KMS-11 (cell line): Measurements from ENCODE around the gene LDB3.

Experiments used
- H2AFZ ChIP-seq: fragments of 200-600 bp; sonication (generic); 2 replicates; pipeline ENCODE4 v1.6.1; 2016; ENCODE audit warnings: antibody characterized with exemption, mixed run types, low read depth
- H3K27ac ChIP-seq: fragments of 200-600 bp; sonication (generic); 2 replicates; pipeline ENCODE4 v1.6.1; 2016; ENCODE audit warnings: mild to moderate bottlenecking, mixed run types
- H3K27me3 ChIP-seq: fragments of 200-600 bp; sonication (generic); 2 replicates; pipeline ENCODE4 v1.6.1; 2017; ENCODE audit warnings: mild to moderate bottlenecking, low read depth, mixed run types, moderate library complexity; ENCODE audit not compliant: insufficient read depth
- H3K36me3 ChIP-seq: fragments of 200-600 bp; sonication (generic); 2 replicates; pipeline ENCODE4 v1.6.1; 2017; ENCODE audit warnings: mild to moderate bottlenecking, mixed run types; ENCODE audit not compliant: insufficient read depth
- H3K4me1 ChIP-seq: fragments of 200-600 bp; sonication (generic); 2 replicates; pipeline ENCODE4 v1.6.1; 2016; ENCODE audit warnings: mild to moderate bottlenecking, low read depth, mixed run types; ENCODE audit not compliant: poor library complexity, severe bottlenecking
- H3K4me2 ChIP-seq: fragments of 200-600 bp; sonication (generic); 2 replicates; pipeline ENCODE4 v1.7.0; 2016; ENCODE audit warnings: mild to moderate bottlenecking, mixed run types
- H3K4me3 ChIP-seq: fragments of 200-600 bp; sonication (generic); IDR thresholded peaks from 2 replicates; pipeline ENCODE4 v1.6.1; 2017; ENCODE audit warnings: low read depth, low read length, mixed read lengths; ENCODE audit not compliant: insufficient read depth
- H3K79me2 ChIP-seq: fragments of 200-600 bp; sonication (generic); 2 replicates; pipeline ENCODE4 v1.6.1; 2016; ENCODE audit warnings: low read depth, mixed run types; ENCODE audit not compliant: insufficient read depth
- H3K9ac ChIP-seq: fragments of 200-600 bp; sonication (generic); 2 replicates; pipeline ENCODE4 v1.6.1; 2016; ENCODE audit warnings: mild to moderate bottlenecking, mixed run types
- H4K20me1 ChIP-seq: fragments of 200-600 bp; sonication (generic); 2 replicates; pipeline ENCODE4 v1.6.1; 2016; ENCODE audit warnings: mild to moderate bottlenecking, mixed run types; ENCODE audit not compliant: insufficient read depth
- TF ChIP-seq, protein P1 (sequence below): fragments of 200-600 bp; sonication (generic); conservative IDR thresholded peaks from 2 replicates; pipeline ENCODE4 v1.6.1; 2017; ENCODE audit warnings: low read depth, mild to moderate bottlenecking, antibody characterized with exemption, low read length, moderate library complexity, mixed read lengths

Gene LDB3

DNA sequence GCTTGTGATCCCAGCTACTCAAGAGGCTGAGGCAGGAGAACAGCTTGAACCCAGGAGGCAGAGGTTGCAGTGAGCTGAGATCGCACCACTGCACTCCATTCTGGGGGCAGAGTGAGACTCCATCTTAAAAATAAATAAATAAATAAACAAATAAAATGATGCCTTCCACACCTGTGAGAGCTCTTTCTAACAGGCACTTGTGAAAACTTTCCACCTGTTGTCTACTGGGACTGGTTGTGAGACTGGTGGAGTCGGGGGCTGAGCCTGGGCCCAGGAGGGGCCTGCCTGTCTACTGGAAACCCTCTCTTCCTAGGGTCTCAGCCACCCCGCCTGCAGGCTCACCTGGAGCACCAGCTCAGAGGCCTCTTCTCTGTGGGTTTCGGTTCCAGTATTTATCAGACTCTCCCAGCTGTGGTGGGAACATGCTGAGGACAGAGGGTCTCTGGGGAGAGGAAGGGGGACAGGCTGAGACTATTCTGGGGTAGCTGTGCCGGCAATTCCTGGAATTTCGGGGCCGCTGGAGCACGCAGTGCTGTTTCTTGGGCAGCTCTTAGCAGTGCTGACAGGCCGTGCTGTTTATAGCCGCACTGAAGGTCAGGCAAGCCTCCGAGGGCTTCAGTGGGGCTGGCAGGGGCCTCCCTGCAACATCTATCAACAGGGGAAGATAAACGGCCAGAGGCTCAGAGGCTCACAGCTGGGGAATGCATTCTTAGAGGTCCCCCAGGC, 3.8 kb downstream of the LDB3 start:
- Histone ChIP-seq H3K9ac (no peak overlapping the region), H3K79me2 (no peaks in the 10 kb centered on the region), H4K20me1 (no peaks in the 10 kb centered on the region), H3K36me3 (no peaks in the 10 kb centered on the region), H3K4me2 (no peak overlapping the region), H3K27ac (no peak overlapping the region), H3K4me3 (no peak overlapping the region), H3K4me1 (no peaks in the 10 kb centered on the region), H3K27me3 (no peaks in the 10 kb centered on the region), H2AFZ (no peak overlapping the region)
- TF ChIP-seq, protein P1, sequence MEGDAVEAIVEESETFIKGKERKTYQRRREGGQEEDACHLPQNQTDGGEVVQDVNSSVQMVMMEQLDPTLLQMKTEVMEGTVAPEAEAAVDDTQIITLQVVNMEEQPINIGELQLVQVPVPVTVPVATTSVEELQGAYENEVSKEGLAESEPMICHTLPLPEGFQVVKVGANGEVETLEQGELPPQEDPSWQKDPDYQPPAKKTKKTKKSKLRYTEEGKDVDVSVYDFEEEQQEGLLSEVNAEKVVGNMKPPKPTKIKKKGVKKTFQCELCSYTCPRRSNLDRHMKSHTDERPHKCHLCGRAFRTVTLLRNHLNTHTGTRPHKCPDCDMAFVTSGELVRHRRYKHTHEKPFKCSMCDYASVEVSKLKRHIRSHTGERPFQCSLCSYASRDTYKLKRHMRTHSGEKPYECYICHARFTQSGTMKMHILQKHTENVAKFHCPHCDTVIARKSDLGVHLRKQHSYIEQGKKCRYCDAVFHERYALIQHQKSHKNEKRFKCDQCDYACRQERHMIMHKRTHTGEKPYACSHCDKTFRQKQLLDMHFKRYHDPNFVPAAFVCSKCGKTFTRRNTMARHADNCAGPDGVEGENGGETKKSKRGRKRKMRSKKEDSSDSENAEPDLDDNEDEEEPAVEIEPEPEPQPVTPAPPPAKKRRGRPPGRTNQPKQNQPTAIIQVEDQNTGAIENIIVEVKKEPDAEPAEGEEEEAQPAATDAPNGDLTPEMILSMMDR: no peak

DNA sequence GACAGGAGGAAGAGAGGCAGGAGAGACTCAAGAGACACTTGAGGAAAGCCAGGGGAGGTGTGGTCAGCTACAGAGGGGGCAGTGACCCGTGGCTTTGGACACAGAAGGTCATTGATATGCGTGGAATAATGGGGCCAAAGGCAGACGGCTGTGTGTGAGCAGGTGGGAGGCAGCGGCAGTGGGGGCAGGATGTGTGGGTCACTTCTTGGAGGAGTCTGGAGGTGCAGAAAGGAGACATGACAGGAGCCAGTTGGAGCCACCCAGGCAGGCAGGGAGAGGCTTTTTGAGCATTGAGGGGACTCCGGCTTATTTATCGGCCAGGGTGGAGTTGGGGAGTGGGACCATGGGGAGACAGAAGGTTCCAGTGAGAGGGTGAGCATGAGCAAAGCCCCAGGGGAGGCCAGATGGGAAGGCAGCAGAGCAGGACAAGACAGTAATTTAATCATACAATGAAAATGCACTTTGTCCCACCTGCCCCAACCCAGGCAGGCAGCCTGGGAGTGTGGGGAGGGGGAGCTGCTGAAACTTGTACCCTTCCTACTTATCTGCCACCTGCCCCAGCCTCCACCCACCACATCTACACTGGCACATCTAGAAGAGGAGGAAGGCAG, 5.0 kb downstream of the LDB3 start:
- Histone ChIP-seq H3K4me1 (no peaks in the 10 kb centered on the region), H2AFZ (no peak overlapping the region), H3K36me3 (no peaks in the 10 kb centered on the region), H3K27me3 (no peaks in the 10 kb centered on the region), H3K27ac (no peak overlapping the region), H3K9ac (no peak overlapping the region), H3K4me3 (no peak overlapping the region), H3K4me2 (no peak overlapping the region), H3K79me2 (no peaks in the 10 kb centered on the region), H4K20me1 (no peaks in the 10 kb centered on the region)
- TF ChIP-seq, protein P1: no peak

DNA sequence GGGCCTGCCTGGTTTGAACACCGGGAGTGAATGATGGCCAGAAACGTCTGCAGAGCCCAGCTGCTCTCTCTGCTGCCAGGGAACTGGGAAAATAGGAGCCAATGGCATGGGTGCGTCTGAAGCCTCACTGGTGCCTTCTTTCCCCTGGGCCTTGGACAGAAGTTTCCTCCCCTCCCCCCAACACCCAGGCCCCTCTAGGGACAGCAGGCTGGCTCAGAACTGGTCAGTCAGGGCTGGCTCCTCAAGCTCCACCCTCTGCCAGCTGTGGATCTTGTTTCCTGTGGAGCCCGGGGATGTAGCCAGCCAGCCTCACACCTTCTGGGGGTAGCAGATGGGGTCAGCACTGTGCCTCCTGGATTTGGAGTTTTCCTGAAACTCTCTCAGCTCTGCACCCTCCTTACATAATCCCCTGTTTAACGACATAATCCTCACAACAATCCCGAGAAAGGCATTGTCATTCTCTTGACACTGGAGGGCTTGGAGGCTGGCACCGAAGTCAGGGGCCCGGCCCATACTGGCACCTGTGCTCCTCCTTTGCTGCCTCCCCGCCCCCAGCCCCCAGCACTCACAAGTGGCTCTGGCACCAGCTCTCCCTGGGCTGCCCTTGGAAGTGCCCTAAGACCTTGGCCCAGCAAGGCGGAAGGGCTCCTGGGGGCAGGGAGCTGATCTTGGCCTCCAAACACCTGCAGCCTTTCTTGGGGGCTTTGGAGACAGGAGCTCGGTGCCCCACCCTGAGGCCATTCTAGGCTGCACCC, 5.7 kb downstream of the LDB3 start:
- Histone ChIP-seq H3K36me3 (no peaks in the 10 kb centered on the region), H3K4me2 (no peak overlapping the region), H2AFZ (no peak overlapping the region), H4K20me1 (no peaks in the 10 kb centered on the region), H3K9ac (no peak overlapping the region), H3K4me1 (no peaks in the 10 kb centered on the region), H3K79me2 (no peaks in the 10 kb centered on the region), H3K4me3 (no peak overlapping the region), H3K27me3 (no peaks in the 10 kb centered on the region), H3K27ac (no peak overlapping the region)
- TF ChIP-seq, protein P1: no peak

- Histone ChIP-seq H3K79me2 (no peaks in the 10 kb centered on the region), H2AFZ (no peak overlapping the region), H3K27me3 (no peaks in the 10 kb centered on the region), H4K20me1 (no peaks in the 10 kb centered on the region), H3K4me2 (no peak overlapping the region), H3K4me3 (no peak overlapping the region), H3K27ac (no peak overlapping the region), H3K36me3 (no peaks in the 10 kb centered on the region), H3K4me1 (no peaks in the 10 kb centered on the region), H3K9ac (no peak overlapping the region)
- TF ChIP-seq, protein P1: no peak
Measured at GRCh38 chr10:86674912-86675311, 6.6 kb downstream of the LDB3 start.
